Pancreas (tissue), 10 donors: ENCODE measurements around the gene SERBP1. TPM values are rescaled to one million over a fixed set of nuclear protein-coding genes. Genes with fewer than 3 reads are reported as not detected.

Source experiments
- ATAC-seq, 4 donors: fragments of 200-7000 bp; cut with Tn5 transposase; one replicate each; pipeline versions ENCODE4 v1.8.0 to v1.9.1; 2020; ENCODE audit warnings: mild to moderate bottlenecking in 4 of 4, moderate library complexity in 4 of 4
- DNase-seq, 6 donors: peaks; one replicate each; pipeline ENCODE4 v3.0.0-alpha.2; 2020
- FAIRE-seq: peaks from 2 replicates; lab custom pipeline; 2012; peaks lifted over from hg19 to GRCh38; lab: Jason Lieb, UNC
- H3K27ac ChIP-seq, 4 donors: fragments of 200-600 bp; sonication (generic); 1 replicate in 3 of 4; 2 replicates in 1 of 4; pipeline versions ENCODE4 v1.5.0 to v1.8.0; 2020
- H3K27me3 ChIP-seq, 4 donors: fragments of 200-600 bp; one replicate each; pipeline ENCODE4 v1.8.0; 2021
- H3K36me3 ChIP-seq, 3 donors: fragments of 200-600 bp; sonication (generic) in 1 of 3; one replicate each; pipeline versions ENCODE4 v1.5.0 to v1.8.0; 2020 to 2021
- H3K4me1 ChIP-seq, 3 donors: fragments of 200-600 bp; one replicate each; pipeline ENCODE4 v1.8.0; 2021
- H3K4me3 ChIP-seq, 4 donors: fragments of 200-600 bp; sonication (generic) in 2 of 4; one replicate each; pipeline versions ENCODE4 v1.5.0 to v1.8.0; 2020 to 2021
- H3K9me3 ChIP-seq, 4 donors: fragments of 200-600 bp; one replicate each; pipeline ENCODE4 v1.8.0; 2021
- CTCF ChIP-seq, 4 donors: fragments of 200-600 bp; sonication (generic) in 3 of 4; IDR thresholded peaks; one replicate each; pipeline versions ENCODE4 v1.5.0 to v1.8.0; 2021; ENCODE audit warnings: antibody characterized with exemption in 4 of 4
- whole genome bisulfite sequencing, 2 donors: extraction: QIAGEN DNeasy Blood & Tissue Kit; methylation state at CpG; one replicate each; pipeline ENCODE4 v1.1.7; 2013; 5-methylcytosine and 5-hydroxymethylcytosine counted together
- intact Hi-C, 3 donors: fragments of 100-400 bp; cut with DNase I; formaldehyde crosslinking; loops; one replicate each; pipeline versions ENCODE4 v1.11.1 to v1.14.2; 2022
- polyA plus RNA-seq, 2 donors: library from polyadenylated mRNA; stranded (reverse); fragments of 200-250 nt; gene quantifications; one replicate each; pipeline ENCODE4 v1.2.3, GENCODE V29; 2013
- total RNA-seq, 6 donors: library from RNA; stranded (reverse); fragmentation: NEBNext Ultra II Directional in 4 of 6; extraction: Animal tissue kit (Norgen Biotek cat#: 25700) in 4 of 6; gene quantifications; one replicate each; pipeline versions ENCODE4 v1.2.1 to v1.2.4, GENCODE V29; 2021 to 2023
- donor health status: healthy with polysubstance abuse.
- donor health status: DM: no; HTN: no; CAD: no; lungs with moderate emphysema.
- donor health status: DM: no; HTN: no; CAD: no.
- donor health status: control.
- donor health status: control.
- donor health status: Bipolar disorder and iron deficiency.
- donor health status: DM: yes; HTN: yes; CAD: no.
- donor health status: DM: no; HTN: no; CAD: no.
- donor health status: DM: no; HTN: no; CAD: no.
- donor health status: DM: yes; HTN: yes; CAD: no.

SERBP1 gene
- total and polyA plus RNA-seq, 8 donors = 38.8 to 138 (median 87.2) TPM

GRCh38 chr1:67464058-67464457 lies 33.9 kb upstream of the SERBP1 start:
- FAIRE-seq (no peak), ATAC-seq (no peak)

DNA sequence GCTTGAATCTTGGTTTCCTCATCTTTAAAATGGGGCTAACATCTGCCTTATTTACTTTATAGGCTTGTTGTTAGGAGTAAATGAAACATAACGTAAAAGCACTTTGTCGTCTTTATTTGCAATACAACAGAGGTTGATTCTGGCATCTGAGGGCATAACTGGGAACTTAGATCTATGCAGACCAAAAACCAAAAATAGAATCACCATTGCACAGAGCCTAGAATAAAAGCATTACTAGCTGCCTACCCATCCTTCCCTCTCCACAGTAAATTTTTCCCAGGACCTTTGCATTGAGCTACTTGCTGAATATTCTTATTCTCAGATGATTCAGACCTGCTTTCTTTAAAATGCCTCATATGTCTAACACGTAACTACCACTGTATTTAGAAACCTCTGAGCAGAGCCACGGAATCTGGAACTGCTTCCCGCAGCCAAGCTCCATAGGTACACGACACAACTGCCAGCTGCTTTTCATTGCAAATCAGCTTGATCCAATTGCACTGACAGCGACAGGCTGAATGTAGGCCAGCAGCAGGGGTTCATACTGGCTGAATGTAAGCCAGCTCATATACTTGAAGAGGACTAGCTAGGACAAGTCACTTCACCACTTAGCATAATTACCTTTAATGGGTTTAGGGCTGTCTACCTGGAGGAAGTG lies 33.2 kb upstream of the SERBP1 start:
- Histone ChIP-seq H3K4me1 (no peaks in the 10 kb centered on the region), H3K27me3 (no peaks in the 10 kb centered on the region), H3K4me3 (no peak overlapping the region), H3K27ac (no peak overlapping the region), H3K9me3 (no peaks in the 10 kb centered on the region), H3K36me3 (no peaks in the 10 kb centered on the region)
- TF ChIP-seq CTCF (IDR thresholded peaks at IDR 0.05) = no peak
- no peak for FAIRE-seq
- 78 to 79% methylated on average over 7 of the region's 7 CpGs for WGBS, 2 donors
- DNase-seq = no peak
- ATAC-seq = no peak
- intact Hi-C loops = no loop called here

More at GRCh38 chr1:67464058-67464457, 33.9 kb upstream of the SERBP1 start:
- H3K4me3 ChIP-seq = no peak overlapping the region
- no peak overlapping the region for H3K27ac ChIP-seq
- H3K36me3 ChIP-seq = no peaks in the 10 kb centered on the region
- H3K4me1 ChIP-seq = no peaks in the 10 kb centered on the region
- H3K27me3 ChIP-seq = no peaks in the 10 kb centered on the region
- TF ChIP-seq CTCF (IDR thresholded peaks at IDR 0.05) = no peak
- intact Hi-C loops = no loop called here
- H3K9me3 ChIP-seq = no peaks in the 10 kb centered on the region
- 95% methylated on average over 2 of the region's 2 CpGs for WGBS, 2 donors
- no peak for DNase-seq

DNA sequence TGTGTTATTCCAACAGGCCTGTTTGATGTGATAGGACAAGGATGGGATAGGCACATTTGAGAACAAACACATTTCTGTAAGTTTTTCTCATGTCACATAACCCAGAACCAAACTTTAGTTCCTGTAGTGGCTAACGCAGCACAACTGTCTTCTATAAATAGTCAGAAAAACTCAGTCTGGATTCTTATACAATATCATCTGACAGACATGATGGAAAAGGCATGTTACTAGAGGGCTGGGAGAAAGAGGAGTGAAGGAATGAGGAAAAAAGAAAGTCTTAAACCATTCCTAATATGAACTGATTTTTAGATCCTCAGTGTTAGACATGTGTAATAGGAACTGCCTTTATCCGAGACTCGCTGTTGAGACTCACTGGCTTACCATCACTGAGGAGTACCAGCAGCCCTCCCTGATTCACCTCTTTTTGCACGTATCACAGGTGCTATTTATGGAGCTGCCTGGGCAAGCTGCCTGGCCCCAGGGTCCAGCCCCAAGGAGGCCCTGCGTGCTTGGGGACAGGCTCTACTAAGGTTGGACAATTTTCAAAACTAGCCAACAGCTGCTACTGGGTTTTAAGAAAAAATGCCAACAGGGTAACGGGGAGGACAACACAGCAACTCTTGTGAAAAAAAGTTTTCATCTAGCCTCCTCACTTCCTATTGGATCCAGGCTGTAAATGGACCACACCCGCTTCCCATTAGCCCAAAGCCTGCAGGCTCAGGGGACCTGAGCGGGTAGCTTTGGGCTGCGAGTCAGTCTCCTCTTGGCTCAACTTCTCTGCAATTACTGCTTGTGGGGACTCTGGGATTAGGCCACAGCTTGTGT lies 30.7 kb upstream of the SERBP1 start:
- 77 to 79% methylated on average over 9 of the region's 9 CpGs for WGBS, 2 donors
- no peaks in the 10 kb centered on the region for H3K36me3 ChIP-seq
- H3K27ac ChIP-seq = no peak overlapping the region
- no peak for TF ChIP-seq CTCF (IDR thresholded peaks at IDR 0.05)
- H3K4me1 ChIP-seq = no peaks in the 10 kb centered on the region
- H3K4me3 ChIP-seq = no peak overlapping the region
- H3K9me3 ChIP-seq = no peaks in the 10 kb centered on the region
- ATAC-seq (peak in 2 of 4 donors; percentile 12 to 32), DNase-seq (no peak), FAIRE-seq (no peak)
- H3K27me3 ChIP-seq = no peaks in the 10 kb centered on the region
- intact Hi-C loops = no loop called here

- no peaks in the 10 kb centered on the region for H3K9me3 ChIP-seq
- H3K27me3 ChIP-seq = no peaks in the 10 kb centered on the region
- H3K36me3 ChIP-seq = no peaks in the 10 kb centered on the region
- FAIRE-seq (no peak), DNase-seq (no peak), ATAC-seq (peak in 1 of 4 donors; percentile 73)
- TF ChIP-seq CTCF (IDR thresholded peaks at IDR 0.05) = no peak
- WGBS, 2 donors = 92% methylated on average over 3 of the region's 3 CpGs
- H3K4me3 ChIP-seq = no peak overlapping the region
- no peaks in the 10 kb centered on the region for H3K4me1 ChIP-seq
- intact Hi-C loops = no loop called here
- H3K27ac ChIP-seq = no peak overlapping the region
Observed at GRCh38 chr1:67459068-67459467, 28.9 kb upstream of the SERBP1 start.

- Histone ChIP-seq H3K9me3 (no peaks in the 10 kb centered on the region), H3K4me1 (no peaks in the 10 kb centered on the region), H3K27ac (no peak overlapping the region), H3K27me3 (no peaks in the 10 kb centered on the region), H3K4me3 (no peak overlapping the region), H3K36me3 (no peaks in the 10 kb centered on the region)
- no peak for DNase-seq
- FAIRE-seq = no peak
- TF ChIP-seq CTCF (IDR thresholded peaks at IDR 0.05) = no peak
- ATAC-seq = no peak
- intact Hi-C loops = no loop called here
- WGBS, 2 donors = 54 to 59% methylated on average over 1 of the region's 1 CpG
Observed at GRCh38 chr1:67458663-67459062, 28.5 kb upstream of the SERBP1 start.
